ENCODE results near the gene C3orf62. TPM values are rescaled to one million over a fixed set of nuclear protein-coding genes. Genes with fewer than 3 reads are reported as not detected.

The C3orf62 gene
- total and polyA plus RNA-seq, 9 donors = 1.3 to 11.1 (median 6.6) TPM

GRCh38 chr3:49313896-49314688 is 37.1 kb upstream of the C3orf62 start:
- no peak for DNase-seq
- Histone ChIP-seq H3K36me3 (no peaks in the 10 kb centered on the region), H3K9me3 (no peaks in the 10 kb centered on the region), H3K4me1 (ENCODE audit: insufficient read depth) (no peaks in the 10 kb centered on the region), H3K27me3 (no peaks in the 10 kb centered on the region), H3K27ac (no peak overlapping the region), H3K4me3 (no peak overlapping the region)
- TF ChIP-seq POLR2A (IDR thresholded peaks at IDR 0.05) = no peak
- TF ChIP-seq EP300 (IDR thresholded peaks at IDR 0.05) = no peak
- TF ChIP-seq, protein P1, sequence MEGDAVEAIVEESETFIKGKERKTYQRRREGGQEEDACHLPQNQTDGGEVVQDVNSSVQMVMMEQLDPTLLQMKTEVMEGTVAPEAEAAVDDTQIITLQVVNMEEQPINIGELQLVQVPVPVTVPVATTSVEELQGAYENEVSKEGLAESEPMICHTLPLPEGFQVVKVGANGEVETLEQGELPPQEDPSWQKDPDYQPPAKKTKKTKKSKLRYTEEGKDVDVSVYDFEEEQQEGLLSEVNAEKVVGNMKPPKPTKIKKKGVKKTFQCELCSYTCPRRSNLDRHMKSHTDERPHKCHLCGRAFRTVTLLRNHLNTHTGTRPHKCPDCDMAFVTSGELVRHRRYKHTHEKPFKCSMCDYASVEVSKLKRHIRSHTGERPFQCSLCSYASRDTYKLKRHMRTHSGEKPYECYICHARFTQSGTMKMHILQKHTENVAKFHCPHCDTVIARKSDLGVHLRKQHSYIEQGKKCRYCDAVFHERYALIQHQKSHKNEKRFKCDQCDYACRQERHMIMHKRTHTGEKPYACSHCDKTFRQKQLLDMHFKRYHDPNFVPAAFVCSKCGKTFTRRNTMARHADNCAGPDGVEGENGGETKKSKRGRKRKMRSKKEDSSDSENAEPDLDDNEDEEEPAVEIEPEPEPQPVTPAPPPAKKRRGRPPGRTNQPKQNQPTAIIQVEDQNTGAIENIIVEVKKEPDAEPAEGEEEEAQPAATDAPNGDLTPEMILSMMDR (IDR thresholded peaks at IDR 0.05) = no peak
- 88 to 94% (median 91%) methylated on average over 1 of the region's 1 CpG for WGBS, 3 donors
- intact Hi-C loops (cut with DNase I) = no loop called here

DNA sequence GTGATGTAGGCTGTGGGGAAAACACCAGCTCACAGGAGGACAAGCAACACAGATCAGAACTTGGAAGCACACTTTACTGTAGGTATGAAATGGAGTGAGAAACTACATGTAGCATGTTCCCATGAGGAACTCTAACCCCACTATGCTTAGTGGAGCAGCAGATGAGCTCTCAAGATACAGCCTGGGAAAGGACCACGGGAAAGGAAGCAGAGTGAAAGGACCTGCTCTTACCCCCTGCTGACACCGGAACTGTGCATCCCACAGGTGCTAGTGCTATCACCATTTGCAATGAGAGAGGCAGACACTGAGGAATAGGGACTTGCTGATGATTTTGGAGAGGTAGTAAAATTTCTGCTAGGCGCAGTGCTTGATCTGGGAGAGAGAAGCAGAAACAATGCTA is 34.3 kb upstream of the C3orf62 start:
- TF ChIP-seq, protein P1 (IDR thresholded peaks at IDR 0.05) = no peak
- 86 to 94% (median 90%) methylated on average over 3 of the region's 3 CpGs for WGBS, 3 donors
- no peaks in the 10 kb centered on the region for H3K9me3 ChIP-seq
- H3K4me1 ChIP-seq (ENCODE audit: insufficient read depth) = no peaks in the 10 kb centered on the region
- DNase-seq = no peak
- intact Hi-C loops (cut with DNase I) = no loop called here
- no peak overlapping the region for H3K4me3 ChIP-seq
- no peak overlapping the region for H3K27ac ChIP-seq
- H3K27me3 ChIP-seq = no peaks in the 10 kb centered on the region
- H3K36me3 ChIP-seq = no peaks in the 10 kb centered on the region

DNA sequence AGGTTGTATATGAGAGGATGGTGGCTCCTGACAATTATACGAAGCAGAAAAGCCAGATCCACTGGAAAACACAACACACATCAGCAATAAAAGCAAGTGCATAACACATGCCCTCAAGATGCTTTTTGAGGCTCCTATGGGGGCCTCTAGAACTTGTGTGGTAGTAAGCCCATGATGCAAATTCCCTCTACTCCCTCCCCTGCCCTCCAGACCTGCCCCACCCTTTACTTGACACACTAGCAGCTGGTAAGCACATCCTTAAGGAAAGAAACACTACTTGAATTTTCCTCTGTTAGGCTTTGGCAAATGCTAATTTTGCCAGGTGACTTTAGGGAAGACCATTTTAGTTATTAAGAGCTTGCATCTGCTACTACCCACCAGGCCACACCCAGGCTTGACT is 33.6 kb upstream of the C3orf62 start:
- no peak for DNase-seq
- 90 to 100% (median 98%) methylated on average over 1 of the region's 1 CpG for WGBS, 3 donors
- Histone ChIP-seq H3K4me1 (ENCODE audit: insufficient read depth) (no peaks in the 10 kb centered on the region), H3K27ac (no peak overlapping the region), H3K9me3 (no peaks in the 10 kb centered on the region), H3K36me3 (no peaks in the 10 kb centered on the region), H3K27me3 (no peaks in the 10 kb centered on the region), H3K4me3 (no peak overlapping the region)
- intact Hi-C loops (cut with DNase I) = no loop called here
- TF ChIP-seq, protein P1 (IDR thresholded peaks at IDR 0.05) = no peak
- no peak for TF ChIP-seq EP300 (IDR thresholded peaks at IDR 0.05)
- TF ChIP-seq POLR2A (IDR thresholded peaks at IDR 0.05) = no peak

- Histone ChIP-seq H3K27ac (no peak overlapping the region), H3K27me3 (no peaks in the 10 kb centered on the region), H3K4me1 (ENCODE audit: insufficient read depth) (no peaks in the 10 kb centered on the region), H3K9me3 (no peaks in the 10 kb centered on the region), H3K4me3 (no peak overlapping the region), H3K36me3 (no peaks in the 10 kb centered on the region)
- intact Hi-C loops (cut with DNase I) = no loop called here
- WGBS, 3 donors = 93 to 96% (median 95%) methylated on average over 5 of the region's 5 CpGs
- TF ChIP-seq, protein P1 (IDR thresholded peaks at IDR 0.05) = no peak
- TF ChIP-seq POLR2A (IDR thresholded peaks at IDR 0.05) = no peak
- TF ChIP-seq EP300 (IDR thresholded peaks at IDR 0.05) = no peak
- DNase-seq = no peak
Measured at GRCh38 chr3:49305608-49306007, 28.6 kb upstream of the C3orf62 start.

All from ovary (tissue), 9 donors.